Spleen (tissue), 7 donors: ENCODE results near the gene GLIS1.

ENCODE experiments used
- POLR2A ChIP-seq, 3 donors: fragments of 450-650 bp; IDR thresholded peaks; one replicate each; pipeline ENCODE4 v1.5.1; 2017; ENCODE audit warnings: antibody characterized with exemption in 3 of 3, mild to moderate bottlenecking in 1 of 3
- POLR2AphosphoS5 ChIP-seq, 3 donors: sonication (generic); formaldehyde crosslinking; IDR thresholded peaks; one replicate each; pipeline ENCODE4 v1.5.1; 2017; ENCODE audit warnings: antibody characterized with exemption in 3 of 3
- TF ChIP-seq, protein P1 (sequence below), 11 experiments: fragments of 200-600 bp in 7 of 11; fragments of 450-650 bp in 4 of 11; sonication (generic) in 4 of 11; IDR thresholded peaks in 8 of 11; conservative IDR thresholded peaks in 3 of 11; 1 replicate in 7 of 11; 2 replicates in 4 of 11; pipeline versions ENCODE4 v1.4.0 to v1.8.0; 2016 to 2021; ENCODE audit warnings: antibody characterized with exemption in 11 of 11, inconsistent platforms in 4 of 11, mild to moderate bottlenecking in 1 of 11
- donor health status: DM: no; HTN: no; CAD: no; lungs with moderate emphysema.
- donor health status: DM: no; HTN: no; CAD: no.
- donor health status: DM: no; HTN: no; CAD: no.

DNA sequence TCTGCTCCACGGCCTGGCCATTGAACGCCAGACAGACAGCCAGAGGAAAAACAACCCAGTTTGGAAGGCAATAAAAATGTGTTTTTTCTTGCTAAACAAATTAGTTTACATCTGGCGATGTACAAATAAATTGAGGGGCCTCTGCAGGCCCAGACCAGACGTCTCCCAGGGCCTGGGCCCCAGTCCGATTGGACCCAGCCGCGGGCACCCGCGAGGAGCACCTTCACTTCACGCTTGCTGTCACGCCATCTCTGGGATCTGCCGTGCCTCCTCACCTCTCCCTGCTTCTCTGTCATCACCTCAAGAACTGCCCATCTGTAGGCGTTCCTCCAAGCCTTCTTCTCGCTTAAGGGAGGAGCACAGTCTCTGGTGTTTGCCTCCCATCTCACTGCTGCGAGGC lies 61.5 kb downstream of the GLIS1 start:
- TF ChIP-seq, protein P1, sequence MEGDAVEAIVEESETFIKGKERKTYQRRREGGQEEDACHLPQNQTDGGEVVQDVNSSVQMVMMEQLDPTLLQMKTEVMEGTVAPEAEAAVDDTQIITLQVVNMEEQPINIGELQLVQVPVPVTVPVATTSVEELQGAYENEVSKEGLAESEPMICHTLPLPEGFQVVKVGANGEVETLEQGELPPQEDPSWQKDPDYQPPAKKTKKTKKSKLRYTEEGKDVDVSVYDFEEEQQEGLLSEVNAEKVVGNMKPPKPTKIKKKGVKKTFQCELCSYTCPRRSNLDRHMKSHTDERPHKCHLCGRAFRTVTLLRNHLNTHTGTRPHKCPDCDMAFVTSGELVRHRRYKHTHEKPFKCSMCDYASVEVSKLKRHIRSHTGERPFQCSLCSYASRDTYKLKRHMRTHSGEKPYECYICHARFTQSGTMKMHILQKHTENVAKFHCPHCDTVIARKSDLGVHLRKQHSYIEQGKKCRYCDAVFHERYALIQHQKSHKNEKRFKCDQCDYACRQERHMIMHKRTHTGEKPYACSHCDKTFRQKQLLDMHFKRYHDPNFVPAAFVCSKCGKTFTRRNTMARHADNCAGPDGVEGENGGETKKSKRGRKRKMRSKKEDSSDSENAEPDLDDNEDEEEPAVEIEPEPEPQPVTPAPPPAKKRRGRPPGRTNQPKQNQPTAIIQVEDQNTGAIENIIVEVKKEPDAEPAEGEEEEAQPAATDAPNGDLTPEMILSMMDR (IDR thresholded peaks at IDR 0.05 in 8 of 11, conservative IDR thresholded peaks at IDR 0.05 in 3 of 11), result no peak
- TF ChIP-seq POLR2A (IDR thresholded peaks at IDR 0.05) (no peak), POLR2AphosphoS5 (IDR thresholded peaks at IDR 0.05) (no peak)
